Activated CD4-positive, alpha-beta T cell treated with anti-CD3 and anti-CD28 coated beads, Interleukin-2, amount 50 U/mL, for 24 hours (primary cell): ENCODE data around the gene CENATAC.
A peak's percentile ranks its signal among the peaks of the same experiment; 100 is the strongest.
"Not testable (repeated sequence)": the region's sequence is repeated elsewhere in the genome, so short reads cannot be mapped to it uniquely, and the experiment has no call there.

Experiments used
- DNase-seq, 2 donors: peaks; one replicate each; pipeline ENCODE4 v3.0.0-alpha.2; 2020; ENCODE audit warnings: low read depth in 1 of 2, low spot score in 1 of 2

CENATAC gene

DNA sequence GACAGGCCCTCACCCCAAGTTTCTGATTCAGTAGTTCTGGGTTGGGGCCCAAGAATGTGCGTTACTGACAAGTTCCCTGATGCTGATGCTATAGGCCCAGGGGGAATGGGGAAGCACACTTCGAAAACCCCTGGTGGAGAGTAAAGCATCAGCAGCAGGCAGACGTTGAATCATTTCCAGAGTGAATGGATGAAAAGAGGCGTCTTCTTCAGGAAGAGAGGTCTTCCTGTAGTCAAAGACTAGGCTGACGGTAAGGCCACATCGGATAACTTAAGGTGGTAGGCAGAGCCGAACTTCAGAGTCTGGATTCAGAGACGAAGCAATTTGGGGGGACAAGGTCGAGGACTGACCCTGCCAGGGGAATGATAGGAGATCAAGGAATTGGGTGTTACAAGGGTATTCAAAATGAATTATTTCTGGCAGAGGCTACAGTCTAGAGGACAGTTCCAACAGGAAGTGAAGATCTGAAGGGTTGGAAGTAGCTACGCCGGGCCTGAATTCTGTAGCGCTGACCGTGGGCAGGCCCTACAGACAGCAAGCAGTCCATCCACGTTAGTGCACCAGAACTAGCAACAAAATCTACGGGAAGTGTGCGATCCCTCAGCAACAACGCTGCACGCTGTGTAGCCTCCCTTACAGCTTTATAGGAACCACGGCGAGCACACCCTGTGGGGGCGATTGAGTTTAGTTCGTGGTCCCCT, 862 bp upstream of the CENATAC start:
- peak; percentile 5 to 35 for DNase-seq

GRCh38 chr11:118998388-118998717, 415 bp downstream of the CENATAC start:
- no peak for DNase-seq

DNA sequence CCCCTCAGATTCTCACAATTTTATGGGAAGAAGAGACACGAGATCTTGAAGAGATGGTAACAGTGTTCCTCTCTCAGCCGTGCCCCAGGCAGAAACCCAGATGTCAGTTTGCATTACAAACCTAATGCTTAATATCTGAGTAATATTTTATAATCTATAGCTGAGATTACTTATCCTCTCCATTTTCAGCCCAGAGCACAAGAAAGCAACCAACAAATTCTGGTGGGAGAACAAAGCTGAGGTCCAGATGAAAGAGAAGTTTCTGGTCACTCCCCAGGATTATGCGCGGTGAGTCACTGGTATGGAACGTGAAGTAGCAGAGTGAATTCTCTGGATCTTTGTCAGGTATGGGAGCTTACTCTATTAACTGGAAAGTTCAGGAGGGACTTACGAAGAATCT, 884 bp downstream of the CENATAC start:
- DNase-seq, result no peak

DNA sequence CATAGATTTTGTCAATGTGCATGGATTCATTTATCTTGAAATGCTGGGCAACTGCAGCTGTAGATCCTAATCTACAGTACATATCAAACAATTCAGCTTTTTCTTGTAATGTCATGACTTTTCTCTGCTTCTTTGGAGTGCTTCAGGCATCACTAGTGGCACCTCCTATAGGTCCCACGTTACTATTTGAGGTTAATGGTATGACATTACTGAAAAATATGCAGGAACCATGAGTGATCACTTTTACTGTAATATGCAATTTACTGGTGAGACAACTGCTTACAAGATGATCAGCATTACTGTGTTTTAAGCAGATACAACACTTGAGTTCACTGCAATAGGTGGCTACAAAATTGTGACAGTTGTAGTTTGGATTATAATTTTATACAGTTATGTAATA, 3.0 kb downstream of the CENATAC start:
- DNase-seq, result no peak

DNA sequence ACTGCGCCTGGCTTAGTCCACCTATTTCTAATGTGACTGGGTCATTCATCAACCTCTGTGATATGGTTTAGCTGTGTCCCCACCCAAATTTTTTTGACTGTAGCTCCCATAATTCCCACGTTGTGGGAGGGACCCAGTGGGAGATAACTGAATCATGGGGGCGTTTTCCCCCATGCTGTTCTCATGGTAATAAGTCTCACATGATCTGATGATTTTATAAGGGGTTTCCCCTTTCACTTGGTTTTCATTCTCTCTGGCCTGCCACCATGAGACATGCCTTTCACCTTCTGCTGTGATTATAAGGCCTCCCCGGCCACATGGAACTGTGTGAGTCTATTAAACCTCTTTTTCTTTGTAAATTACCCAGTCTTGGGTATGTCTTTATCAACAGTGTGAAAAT, 8.7 kb downstream of the CENATAC start:
- DNase-seq, result no peak

- DNase-seq, result no peak
Observed at GRCh38 chr11:119011476-119012053, 13.6 kb downstream of the CENATAC start.

- no peak for DNase-seq
Observed at GRCh38 chr11:119012629-119013170, 14.8 kb downstream of the CENATAC start.

DNA sequence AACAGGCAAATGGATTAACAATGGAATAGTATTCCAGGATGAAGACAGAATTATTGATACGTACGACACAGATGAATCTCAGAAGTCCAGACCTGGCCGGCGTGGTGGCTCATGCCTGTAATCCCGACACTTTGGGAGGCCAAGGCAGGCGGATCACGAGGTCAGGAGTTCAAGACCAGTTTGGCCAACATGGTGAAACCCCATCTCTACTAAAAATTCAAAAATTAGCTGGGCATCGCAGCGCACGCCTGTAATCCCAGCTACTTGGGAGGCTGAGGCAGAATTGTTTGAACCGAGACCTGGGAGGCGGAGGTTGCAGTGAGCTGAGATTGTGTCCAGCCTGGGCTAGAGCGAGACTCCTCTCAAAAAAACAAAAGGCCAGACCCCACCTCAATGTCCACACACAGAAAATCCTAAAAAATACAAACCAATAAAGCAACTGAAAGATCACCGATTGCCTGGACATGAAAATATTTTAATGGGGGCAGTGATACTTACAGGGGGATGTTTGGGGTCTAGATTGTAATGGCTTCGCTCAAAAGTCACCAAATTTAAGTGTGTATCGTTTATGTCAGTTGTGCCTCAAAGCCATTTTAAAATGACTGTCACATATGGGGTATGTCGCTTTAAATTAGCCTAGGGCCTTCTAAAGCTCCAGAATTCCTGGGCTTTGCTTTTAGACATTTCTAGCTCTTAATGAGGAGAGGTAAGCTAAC, 16.4 kb downstream of the CENATAC start:
- DNase-seq, result no peak

- DNase-seq, result no peak
Observed at GRCh38 chr11:119015054-119015611, 17.2 kb downstream of the CENATAC start.

- no peak for DNase-seq
Observed at GRCh38 chr11:119016216-119017009, 18.5 kb downstream of the CENATAC start.

DNA sequence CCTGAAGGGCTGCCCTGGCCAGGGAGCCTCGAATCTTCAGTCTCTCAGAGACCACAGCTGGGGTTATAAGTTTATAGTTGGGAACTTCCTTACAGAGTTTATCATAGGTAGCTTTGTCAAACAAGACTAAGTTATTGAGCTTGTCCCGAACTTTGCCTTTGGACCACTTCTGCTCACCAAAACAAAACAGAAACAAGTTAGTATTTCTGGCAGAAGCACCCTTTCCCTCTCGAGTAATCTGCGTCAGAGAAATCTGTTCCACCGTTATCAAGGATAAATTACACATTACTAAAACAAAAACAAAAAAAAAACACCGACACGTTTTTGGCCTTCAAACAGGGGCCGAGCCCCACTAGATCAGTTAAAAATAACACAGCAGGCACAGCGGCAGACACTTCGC, 19.4 kb downstream of the CENATAC start:
- DNase-seq, result not testable (repeated sequence)

GRCh38 chr11:119018074-119018938, 20.4 kb downstream of the CENATAC start, which contains the start of the genes RPS25 and TRAPPC4:
TSS of gene RPS25 (minus strand) at chr11:119018343. CDS start at chr11:119018284, 59 bp downstream.
TSS of gene TRAPPC4 (plus strand) at chr11:119018766. CDS start at chr11:119018796, 30 bp downstream.
- peak; percentile 87 to 93 for DNase-seq

- DNase-seq, result no peak
Observed at GRCh38 chr11:119019996-119020395, 22.1 kb downstream of the CENATAC start.

DNA sequence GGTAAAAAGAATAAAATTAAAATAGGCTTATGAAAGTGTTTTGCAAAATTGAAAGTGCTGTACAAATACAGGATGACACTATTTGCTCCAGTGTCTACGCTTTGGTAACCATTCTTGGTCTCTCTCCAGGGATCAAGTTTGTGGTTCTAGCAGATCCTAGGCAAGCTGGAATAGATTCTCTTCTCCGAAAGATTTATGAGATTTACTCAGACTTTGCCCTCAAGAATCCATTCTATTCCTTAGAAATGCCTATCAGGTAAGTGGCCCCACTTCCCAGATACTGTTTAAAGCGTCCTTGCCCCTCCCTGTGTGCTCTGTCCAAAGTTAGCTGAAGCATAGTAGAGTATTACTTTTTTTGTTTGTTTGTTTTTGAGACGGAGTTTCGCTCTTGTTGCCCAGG, 23.7 kb downstream of the CENATAC start:
- no peak for DNase-seq

GRCh38 chr11:119023741-119024140, 25.8 kb downstream of the CENATAC start:
- DNase-seq, result no peak

- DNase-seq, result no peak
Observed at GRCh38 chr11:119024430-119025098, 26.6 kb downstream of the CENATAC start.

- no peak for DNase-seq
Observed at GRCh38 chr11:119025099-119025473, 27.1 kb downstream of the CENATAC start.

DNA sequence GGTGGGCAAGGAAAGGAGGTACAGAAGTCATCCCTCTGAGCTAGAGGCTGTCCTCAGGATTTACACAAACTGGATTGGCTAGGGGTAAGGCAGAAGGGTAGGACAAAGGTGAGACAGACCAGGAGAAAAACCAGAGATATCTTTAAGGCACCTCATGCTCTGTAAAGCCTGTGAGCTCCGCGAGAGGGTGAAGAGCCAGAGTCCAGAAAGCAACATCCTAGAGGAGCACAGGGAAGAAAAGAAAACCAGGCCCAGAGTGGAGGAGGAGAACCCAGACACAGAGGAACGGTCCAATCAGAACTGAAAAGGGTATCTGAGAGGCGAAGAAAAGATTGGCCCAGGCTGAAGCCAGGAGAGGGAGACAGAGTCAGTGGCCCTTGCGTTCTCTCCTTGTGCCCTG, 27.6 kb downstream of the CENATAC start:
- DNase-seq, result no peak

GRCh38 chr11:119025978-119026766, 28.2 kb downstream of the CENATAC start:
- no peak for DNase-seq
